ENCODE measurements around the gene TMC7. TPM values are rescaled to one million over a fixed set of nuclear protein-coding genes. Genes with fewer than 3 reads are reported as not detected.

TMC7 gene
- total and polyA plus RNA-seq, 9 of the 15 experiments (the other 6 are each of a cell fraction or from before 2014, with no cell fraction given) = 0.08 to 2.0 (median 1.5) TPM

DNA sequence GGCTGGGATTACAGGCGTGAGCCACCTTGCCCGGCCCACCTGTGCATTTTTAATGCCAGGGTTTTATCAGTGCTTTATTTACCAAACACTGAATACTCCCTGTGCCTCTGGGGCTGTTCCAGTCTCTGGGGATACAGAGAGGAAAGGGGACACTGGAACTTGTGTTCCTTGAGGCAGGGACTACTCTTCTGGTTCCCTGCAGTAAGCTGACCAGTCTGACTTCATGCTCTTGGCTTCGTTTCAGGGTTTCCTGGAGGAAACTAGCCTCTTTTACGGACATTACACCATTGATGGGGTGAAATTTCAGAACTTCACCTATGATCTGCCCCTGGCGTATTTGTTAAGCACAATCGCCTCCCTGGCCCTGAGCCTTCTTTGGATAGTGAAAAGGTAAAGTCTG is 46.2 kb downstream of the TMC7 start:
- BruUV-seq (replicated peaks) = no TSS peak
- Histone ChIP-seq H3K4me3 (no peak overlapping the region), H3K36me3 (ENCODE audit: control insufficient read depth, insufficient read depth, low read length) (no peaks in the 10 kb centered on the region), H3K4me2 (ENCODE audit: insufficient read depth, low read length) (no peak overlapping the region), H3K27me3 (ENCODE audit: control insufficient read depth in 2 of 2, insufficient read depth in 2 of 2, low read length in 2 of 2) (no peaks in the 10 kb centered on the region; a peak in 1 of 5 replicates), H3K9me1 (ENCODE audit: control insufficient read depth, insufficient read depth, low read length) (no peaks in the 10 kb centered on the region), H2AFZ (ENCODE audit: low read depth, low read length) (no peak overlapping the region), H3K79me2 (ENCODE audit: control insufficient read depth, insufficient read depth, low read length) (no peaks in the 10 kb centered on the region), H3K4me1 (replicated peaks in 1 of 2; ENCODE audit: control insufficient read depth in 2 of 2, insufficient read depth in 2 of 2, low read length in 2 of 2) (no peaks in the 10 kb centered on the region), H3K27ac (ENCODE audit: extremely low read depth, low read depth, low read length) (no peak overlapping the region), H4K20me1 (replicated peaks; ENCODE audit: control insufficient read depth, insufficient read depth, low read length) (no peaks in the 10 kb centered on the region), H3K9me3 (replicated peaks; ENCODE audit: control insufficient read depth, insufficient read depth, low read depth, low read length) (no peaks in the 10 kb centered on the region), H3K9ac (ENCODE audit: insufficient read depth in 1 of 2, low read depth in 2 of 2, low read length in 2 of 2) (no peak overlapping the region)
- ChIA-PET POLR2A (interaction anchor here (0.7 kb wide), 1 partner anchor 14 kb away, joined by 3 read pairs; no protein-coding TSS in a partner anchor), CTCF (ENCODE audit: low intra/inter-chr PET ratio) (no interaction called here)
- FAIRE-seq = no peak
- intact Hi-C loops (cut with micrococcal nuclease) = no loop called here
- in situ Hi-C loops (cut with MboI) = no loop called here
- 48% methylated on average over 6 of the region's 6 CpGs for WGBS (ENCODE audit: insufficient coverage, low coverage, missing lambda C conversion rate)
- ATAC-seq = no peak
- no peak for DNase-seq (ENCODE audit: extremely low read depth in 1 of 4, low spot score in 3 of 4)
- TF ChIP-seq ZNF24 (IDR thresholded peaks at IDR 0.05) (no peak), PTRF (tag; IDR thresholded peaks at IDR 0.05) (no peak), HDAC1 (IDR thresholded peaks at IDR 0.05) (no peak), SMAD4 (CRISPR knock-in tag; conservative IDR thresholded peaks at IDR 0.05) (no peak), SRSF9 (IDR thresholded peaks at IDR 0.05; ENCODE audit: borderline replicate concordance, low read depth, low read length) (no peak), ARNT (IDR thresholded peaks at IDR 0.05) (no peak), MTA1 (IDR thresholded peaks at IDR 0.05; ENCODE audit: borderline replicate concordance) (no peak), SPI1 (IDR thresholded peaks at IDR 0.05; ENCODE audit: borderline replicate concordance, low read depth, low read length) (no peak), ZZZ3 (IDR thresholded peaks at IDR 0.05) (no peak), ZNF224 (CRISPR knock-in tag; IDR thresholded peaks at IDR 0.05) (no peak), STAG1 (CRISPR knock-in tag; IDR thresholded peaks at IDR 0.05; ENCODE audit: borderline replicate concordance) (no peak), STAT5B (CRISPR knock-in tag; IDR thresholded peaks at IDR 0.05) (no peak), FOXK2 (conservative IDR thresholded peaks at IDR 0.05 in 1 of 2, IDR thresholded peaks at IDR 0.05 in 1 of 2; ENCODE audit: low read depth in 2 of 2) (no peak), MCM5 (IDR thresholded peaks at IDR 0.05; ENCODE audit: low read depth) (no peak), ZNF444 (CRISPR knock-in tag; IDR thresholded peaks at IDR 0.05) (no peak), ZNF347 (CRISPR knock-in tag; IDR thresholded peaks at IDR 0.05; ENCODE audit: low read depth) (no peak), ZNF76 (CRISPR knock-in tag; IDR thresholded peaks at IDR 0.05; ENCODE audit: borderline replicate concordance) (no peak), ZKSCAN1 (IDR thresholded peaks at IDR 0.05; ENCODE audit: low read depth, low read length) (no peak), PHF20 (IDR thresholded peaks at IDR 0.05; ENCODE audit: partially characterized antibody) (no peak)
- TF ChIP-seq, protein P1, sequence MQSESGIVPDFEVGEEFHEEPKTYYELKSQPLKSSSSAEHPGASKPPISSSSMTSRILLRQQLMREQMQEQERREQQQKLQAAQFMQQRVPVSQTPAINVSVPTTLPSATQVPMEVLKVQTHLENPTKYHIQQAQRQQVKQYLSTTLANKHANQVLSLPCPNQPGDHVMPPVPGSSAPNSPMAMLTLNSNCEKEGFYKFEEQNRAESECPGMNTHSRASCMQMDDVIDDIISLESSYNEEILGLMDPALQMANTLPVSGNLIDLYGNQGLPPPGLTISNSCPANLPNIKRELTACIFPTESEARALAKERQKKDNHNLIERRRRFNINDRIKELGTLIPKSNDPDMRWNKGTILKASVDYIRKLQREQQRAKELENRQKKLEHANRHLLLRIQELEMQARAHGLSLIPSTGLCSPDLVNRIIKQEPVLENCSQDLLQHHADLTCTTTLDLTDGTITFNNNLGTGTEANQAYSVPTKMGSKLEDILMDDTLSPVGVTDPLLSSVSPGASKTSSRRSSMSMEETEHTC (IDR thresholded peaks at IDR 0.05) = no peak

Measured in K562 (cell line).